Stimulated activated naive CD4-positive, alpha-beta T cell treated with Interleukin-2 at 50 U/mL for 16 hours (primary cell): Measurements from ENCODE around the gene GOLGA6C.
"Not testable (repeated sequence)": the region's sequence is repeated elsewhere in the genome, so short reads cannot be mapped to it uniquely, and the experiment has no call there.

ENCODE experiments used
- DNase-seq: peaks from one replicate; lab custom pipeline; 2025; lab: John Stamatoyannopoulos, UW

Gene GOLGA6C

GRCh38 chr15:75319231-75319897 is 61.2 kb downstream of the GOLGA6C start:
- DNase-seq: not testable (repeated sequence)
